GM12878 (cell line): Measurements from ENCODE around the gene DUOX1. TPM values are rescaled to one million over a fixed set of nuclear protein-coding genes. Genes with fewer than 3 reads are reported as not detected.

ENCODE experiments used
- ATAC-seq: fragments of 200-7000 bp; cut with Tn5 transposase; 3 replicates; pipeline ENCODE4 v1.9.1; 2020; ENCODE audit warnings: mild to moderate bottlenecking, moderate library complexity
- BruUV-seq: library from RNA; stranded (reverse); fragments of 400-500 nt; replicated peaks from 2 replicates; lab custom pipeline; 2021; lab: Mats Ljungman, UMichigan
- CTCF ChIA-PET: fragments of 300-600 bp; sonication (Branson Sonifier 250); formaldehyde crosslinking; extraction: SDS; loops from one replicate; lab custom pipeline; 2021; ENCODE audit warnings: inconsistent platforms; lab: Yijun Ruan, JAX
- POLR2A ChIA-PET: fragments of 350-600 bp; formaldehyde crosslinking; extraction: SDS; loops from one replicate; lab custom pipeline; 2021; ENCODE audit warnings: inconsistent platforms; lab: Charles Lee
- RAD21 ChIA-PET: fragments of 300-600 bp; sonication (Branson Sonifier 250); formaldehyde crosslinking; loops from one replicate; lab custom pipeline; 2023; ENCODE audit warnings: antibody characterized with exemption; ENCODE audit not compliant: unreplicated experiment; lab: Charles Lee
- SMC1A ChIA-PET: fragments of 300-600 bp; sonication (Branson Sonifier 250); formaldehyde crosslinking; loops from one replicate; lab custom pipeline; 2023; ENCODE audit not compliant: unreplicated experiment, uncharacterized antibody; lab: Charles Lee
- DNase-seq: peaks from one replicate; pipeline ENCODE4 v3.0.0-alpha.2; 2011; ENCODE audit warnings: low read depth, low spot score
- FAIRE-seq: peaks from 3 replicates; lab custom pipeline; 2011; peaks lifted over from hg19 to GRCh38; lab: Jason Lieb, UNC
- H2AFZ ChIP-seq: 2 replicates; pipeline ENCODE4 v1.6.0; 2011; ENCODE audit warnings: low read depth, low read length, control low read depth; ENCODE audit not compliant: control insufficient read depth
- H3K27ac ChIP-seq: 2 replicates; pipeline ENCODE4 v1.5.1; 2011; ENCODE audit warnings: control low read depth; ENCODE audit not compliant: control insufficient read depth, insufficient read depth
- H3K27me3 ChIP-seq, 2 experiments: replicated peaks in 1 of 2; 2 replicates each; pipeline versions ENCODE4 v1.6.0 to v1.6.1; 2011; ENCODE audit warnings: low read length in 1 of 2; ENCODE audit not compliant: control insufficient read depth in 2 of 2, insufficient read depth in 2 of 2
- H3K36me3 ChIP-seq, 2 experiments: 2 replicates each; pipeline ENCODE4 v1.5.1; 2011; ENCODE audit warnings: low read length in 1 of 2; ENCODE audit not compliant: control insufficient read depth in 2 of 2, insufficient read depth in 2 of 2
- H3K4me1 ChIP-seq: 2 replicates; pipeline ENCODE4 v1.6.1; 2011; ENCODE audit warnings: mild to moderate bottlenecking, low read length, moderate library complexity, mixed read lengths; ENCODE audit not compliant: control insufficient read depth, insufficient read depth
- H3K4me2 ChIP-seq: 2 replicates; pipeline ENCODE4 v1.6.0; 2011; ENCODE audit warnings: control low read depth; ENCODE audit not compliant: control insufficient read depth, insufficient read depth
- H3K4me3 ChIP-seq: fragments of 200-600 bp; sonication (generic); 2 replicates; pipeline ENCODE4 v1.5.1; 2016
- H3K79me2 ChIP-seq: 2 replicates; pipeline ENCODE4 v1.6.0; 2011; ENCODE audit warnings: low read length; ENCODE audit not compliant: control insufficient read depth, insufficient read depth
- H3K9ac ChIP-seq: 2 replicates; pipeline ENCODE4 v1.8.0; 2011; ENCODE audit warnings: low read length, control low read depth, mixed read lengths; ENCODE audit not compliant: control insufficient read depth, insufficient read depth
- H3K9me3 ChIP-seq: replicated peaks from 3 replicates; pipeline ENCODE4 v1.5.1; 2011; ENCODE audit warnings: mild to moderate bottlenecking, low read length; ENCODE audit not compliant: control insufficient read depth, insufficient read depth
- H4K20me1 ChIP-seq: 2 replicates; pipeline ENCODE4 v1.6.0; 2011; ENCODE audit not compliant: control insufficient read depth, insufficient read depth
- BCL3 ChIP-seq: IDR thresholded peaks from 2 replicates; pipeline ENCODE4 v1.6.1; 2011; ENCODE audit warnings: borderline replicate concordance, low read depth, mild to moderate bottlenecking, moderate library complexity, low read length; ENCODE audit not compliant: insufficient read depth, poor library complexity, severe bottlenecking
- POU2F2 ChIP-seq: IDR thresholded peaks from 3 replicates; pipeline ENCODE4 v1.6.1; 2011; ENCODE audit warnings: low read depth, mild to moderate bottlenecking, low read length, borderline replicate concordance
- WGBS: methylation state at CpG from one replicate; pipeline ENCODE4 v1.1.6; 2016; ENCODE audit warnings: low lambda C conversion rate; ENCODE audit not compliant: insufficient replicate concordance, insufficient coverage; ENCODE audit errors: missing lambda C conversion rate; 5-methylcytosine and 5-hydroxymethylcytosine counted together
- in situ Hi-C: fragments of 300-500 bp; cut with MboI; formaldehyde crosslinking; loops from 9 replicates; pipeline ENCODE4 v1.14.3; 2018; ENCODE audit warnings: mixed read lengths
- intact Hi-C: fragments of 100-400 bp; cut with micrococcal nuclease; formaldehyde crosslinking; loops from one replicate; pipeline ENCODE4 v1.14.2; 2022; ENCODE audit not compliant: unreplicated experiment
- polyA plus RNA-seq, 11 experiments: library from polyadenylated mRNA; depleted of rRNA in 4 of 11; unstranded in 6 of 11; stranded (reverse) in 5 of 11; fragments of >200 nt; fragmentation: Nextera tagmentation in 4 of 11; fragmentation: Illumina TruSeq in 1 of 11; extraction: Ambion mirVana in 4 of 11; extraction: Trizol in 1 of 11; gene quantifications; 1 replicate in 1 of 11; 2 replicates in 10 of 11; pipeline versions ENCODE4 v1.2.1 to v1.2.3, GENCODE V29; 2011 to 2016; ENCODE audit warnings: inconsistent platforms in 2 of 11, missing spikeins in 2 of 11, low read depth in 1 of 11
- total RNA-seq, 4 experiments: library from RNA; depleted of rRNA in 3 of 4; stranded (reverse); fragments of >200 nt in 3 of 4; fragmentation: Illumina TruSeq in 1 of 4; extraction: Trizol in 1 of 4; gene quantifications; 2 replicates each; pipeline versions ENCODE4 v1.2.1 to v1.2.3, GENCODE V29; 2013 to 2021

The DUOX1 gene
- total and polyA plus RNA-seq, 10 of the 15 experiments (the other 5 are each of a cell fraction or from before 2014, with no cell fraction given): 0.02 to 2.1 (median 0.26) TPM; not detected in 3

GRCh38 chr15:45185069-45185779 lies 55.4 kb downstream of the DUOX1 start:
- BruUV-seq: no TSS peak
- no peak overlapping the region for H3K9ac ChIP-seq
- no peaks in the 10 kb centered on the region for H3K9me3 ChIP-seq
- no peak overlapping the region for H3K4me2 ChIP-seq
- peaks cover 0 to 2% of the 10 kb centered on the region in 2 experiments; a peak in 2 of 4 replicates for H3K27me3 ChIP-seq
- no peaks in the 10 kb centered on the region for H4K20me1 ChIP-seq
- POLR2A ChIA-PET: interaction anchor here (0.5 to 2.5 kb wide), 7 partner anchors 9 to 448 kb away, joined by 3 to 8 read pairs (median 4); no protein-coding TSS in a partner anchor
- no peak overlapping the region for H3K27ac ChIP-seq
- H3K79me2 ChIP-seq: no peaks in the 10 kb centered on the region
- TF ChIP-seq POU2F2: no peak
- no peak for TF ChIP-seq BCL3
- H3K4me1 ChIP-seq: peaks cover 4% of the 10 kb centered on the region
- RAD21 ChIA-PET: interaction anchor here (0.8 kb wide), 1 partner anchor 15 kb away, joined by 3 read pairs; no protein-coding TSS in a partner anchor
- DNase-seq: no peak
- SMC1A ChIA-PET: interaction anchor here (1.8 kb wide), 2 partner anchors 11 to 13 kb away, joined by 4 to 7 read pairs; no protein-coding TSS in a partner anchor
- H3K4me3 ChIP-seq: no peak overlapping the region
- CTCF ChIA-PET: interaction anchor here (0.7 to 13.7 kb wide), 7 partner anchors 9 to 76 kb away, joined by 3 to 200 read pairs (median 12); no protein-coding TSS in a partner anchor
- intact Hi-C loops (no loop called here), in situ Hi-C loops (no loop called here)
- H3K36me3 ChIP-seq: no peaks in the 10 kb centered on the region
- ATAC-seq: no peak
- FAIRE-seq: no peak
- H2AFZ ChIP-seq: no peak overlapping the region
- 82% methylated on average over 3 of the region's 3 CpGs for WGBS
